ENCODE results near the gene PLCH1. TPM values are rescaled to one million over a fixed set of nuclear protein-coding genes. Genes with fewer than 3 reads are reported as not detected.
A peak's percentile ranks its signal among the peaks of the same experiment; 100 is the strongest.

The PLCH1 gene
- total RNA-seq, 1 donor from 2014 or later = 32.0 TPM

DNA sequence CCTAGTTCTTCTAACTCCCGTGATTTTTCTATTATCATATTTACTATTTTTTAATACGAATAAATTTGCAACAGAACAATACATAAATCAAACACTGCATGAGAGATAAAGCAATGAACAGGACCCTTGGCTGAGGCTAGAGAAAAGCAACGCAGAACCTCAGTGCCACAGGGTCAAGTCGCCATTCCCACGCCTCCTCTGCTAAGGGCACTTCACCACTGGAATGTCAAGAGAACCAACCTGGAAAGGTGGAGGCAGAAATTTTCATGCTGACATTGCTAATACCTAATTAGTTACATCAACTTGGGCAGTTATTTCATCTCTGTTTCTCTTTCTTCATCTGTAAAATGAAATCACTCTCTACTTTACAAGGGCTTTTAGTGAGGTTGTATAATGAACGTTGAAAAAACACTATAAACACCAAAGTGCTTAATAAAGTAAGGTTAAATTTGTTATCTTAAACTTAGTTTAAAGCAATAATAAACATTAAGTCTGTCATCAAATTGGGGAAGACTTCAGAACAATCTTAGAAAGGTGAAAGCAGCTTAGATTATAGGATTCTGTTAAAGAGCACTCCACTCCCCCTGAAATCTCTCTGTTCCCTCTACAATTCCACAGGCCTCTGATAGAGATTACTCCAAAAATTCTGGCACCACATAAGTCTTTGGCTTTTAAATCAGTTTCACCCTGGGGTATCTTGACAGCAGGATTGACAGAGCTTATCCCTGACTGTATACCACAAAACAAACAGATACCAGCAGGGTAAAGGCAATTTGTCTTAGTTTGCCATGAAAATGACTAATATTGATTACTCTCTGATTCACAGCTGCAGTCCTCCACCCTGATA is 41.9 kb downstream of the PLCH1 start:
- no peaks in the 10 kb centered on the region for H3K9me3 Mint-ChIP-seq
- peaks cover 8% of the 10 kb centered on the region for H4K20me1 ChIP-seq (ENCODE audit: low read depth)
- no peak overlapping the region for H3K4me2 ChIP-seq
- no peak overlapping the region for H3K9ac ChIP-seq
- no peaks in the 10 kb centered on the region for H3K27me3 Mint-ChIP-seq (ENCODE audit: insufficient read depth, low read depth)
- no peak overlapping the region for H3K27ac Mint-ChIP-seq
- H3K79me2 ChIP-seq (ENCODE audit: low read depth) = peaks cover 10% of the 10 kb centered on the region
- H3K4me1 ChIP-seq = peaks cover 18% of the 10 kb centered on the region
- peaks cover 14% of the 10 kb centered on the region for H3K36me3 Mint-ChIP-seq
- no peak overlapping the region for H3K4me3 Mint-ChIP-seq
- H2AFZ ChIP-seq (replicated peaks) = no peak overlapping the region
- H3K27me3 ChIP-seq = no peaks in the 10 kb centered on the region
- peaks cover 41% of the 10 kb centered on the region for H3K4me1 Mint-ChIP-seq
- no peak for DNase-seq (ENCODE audit: low spot score)
- no peaks in the 10 kb centered on the region for H3K36me3 ChIP-seq
- no peak overlapping the region for H3K27ac ChIP-seq
- TF ChIP-seq, protein P1, sequence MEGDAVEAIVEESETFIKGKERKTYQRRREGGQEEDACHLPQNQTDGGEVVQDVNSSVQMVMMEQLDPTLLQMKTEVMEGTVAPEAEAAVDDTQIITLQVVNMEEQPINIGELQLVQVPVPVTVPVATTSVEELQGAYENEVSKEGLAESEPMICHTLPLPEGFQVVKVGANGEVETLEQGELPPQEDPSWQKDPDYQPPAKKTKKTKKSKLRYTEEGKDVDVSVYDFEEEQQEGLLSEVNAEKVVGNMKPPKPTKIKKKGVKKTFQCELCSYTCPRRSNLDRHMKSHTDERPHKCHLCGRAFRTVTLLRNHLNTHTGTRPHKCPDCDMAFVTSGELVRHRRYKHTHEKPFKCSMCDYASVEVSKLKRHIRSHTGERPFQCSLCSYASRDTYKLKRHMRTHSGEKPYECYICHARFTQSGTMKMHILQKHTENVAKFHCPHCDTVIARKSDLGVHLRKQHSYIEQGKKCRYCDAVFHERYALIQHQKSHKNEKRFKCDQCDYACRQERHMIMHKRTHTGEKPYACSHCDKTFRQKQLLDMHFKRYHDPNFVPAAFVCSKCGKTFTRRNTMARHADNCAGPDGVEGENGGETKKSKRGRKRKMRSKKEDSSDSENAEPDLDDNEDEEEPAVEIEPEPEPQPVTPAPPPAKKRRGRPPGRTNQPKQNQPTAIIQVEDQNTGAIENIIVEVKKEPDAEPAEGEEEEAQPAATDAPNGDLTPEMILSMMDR (IDR thresholded peaks at IDR 0.05) = no peak
- TF ChIP-seq EZH2 (IDR thresholded peaks at IDR 0.05) (no peak), EZH2phosphoT487 (IDR thresholded peaks at IDR 0.05) (no peak)
- peaks cover 16% of the 10 kb centered on the region for H3F3A ChIP-seq (ENCODE audit: low read depth)
- H3K4me3 ChIP-seq = no peak overlapping the region
- no peaks in the 10 kb centered on the region for H3K9me3 ChIP-seq (ENCODE audit: low read depth)

DNA sequence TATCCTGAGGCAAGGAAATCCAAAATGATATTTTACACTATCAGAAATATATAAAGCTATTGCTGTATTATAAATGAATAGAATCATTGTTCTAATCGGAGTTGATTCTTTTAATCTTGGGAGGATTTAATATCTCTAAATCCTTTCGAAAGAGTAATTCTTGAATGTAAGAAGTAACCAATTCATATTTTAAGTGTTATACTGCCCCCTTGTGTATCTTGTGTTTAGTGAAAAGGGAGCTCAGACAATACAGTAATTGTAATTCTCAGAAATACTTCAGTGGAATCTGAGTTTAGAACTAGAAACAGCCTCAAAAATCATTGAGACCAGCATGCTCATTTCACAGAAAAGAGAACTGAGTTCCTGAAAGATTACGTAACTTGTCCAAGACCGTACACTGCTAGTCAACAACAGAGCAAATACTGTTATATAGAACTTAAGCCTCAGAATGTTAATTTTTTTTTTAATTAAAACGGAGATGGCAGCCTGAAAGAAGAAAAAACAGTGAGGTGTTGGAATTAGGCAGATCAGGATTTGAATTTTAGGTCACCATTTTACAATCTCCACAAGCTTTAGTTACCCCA is 42.9 kb downstream of the PLCH1 start:
- Histone ChIP-seq H4K20me1 (ENCODE audit: low read depth) (peaks cover 8% of the 10 kb centered on the region), H3K27ac (no peak overlapping the region), H3F3A (ENCODE audit: low read depth) (peaks cover 16% of the 10 kb centered on the region), H3K36me3 (no peaks in the 10 kb centered on the region), H3K79me2 (ENCODE audit: low read depth) (peaks cover 10% of the 10 kb centered on the region), H2AFZ (replicated peaks) (no peak overlapping the region), H3K9ac (no peak overlapping the region), H3K27me3 (no peaks in the 10 kb centered on the region), H3K4me1 (peaks cover 18% of the 10 kb centered on the region), H3K4me3 (no peak overlapping the region), H3K9me3 (ENCODE audit: low read depth) (no peaks in the 10 kb centered on the region), H3K4me2 (no peak overlapping the region)
- Mint-ChIP-seq H3K36me3 (peaks cover 20% of the 10 kb centered on the region), H3K9me3 (no peaks in the 10 kb centered on the region), H3K27ac (no peak overlapping the region), H3K4me1 (peaks cover 47% of the 10 kb centered on the region), H3K4me3 (no peak overlapping the region), H3K27me3 (ENCODE audit: insufficient read depth, low read depth) (no peaks in the 10 kb centered on the region)
- peak; percentile 82 for DNase-seq (ENCODE audit: low spot score)
- TF ChIP-seq, protein P1 (IDR thresholded peaks at IDR 0.05) = peak; percentile 89
- TF ChIP-seq EZH2 (IDR thresholded peaks at IDR 0.05) = no peak

DNA sequence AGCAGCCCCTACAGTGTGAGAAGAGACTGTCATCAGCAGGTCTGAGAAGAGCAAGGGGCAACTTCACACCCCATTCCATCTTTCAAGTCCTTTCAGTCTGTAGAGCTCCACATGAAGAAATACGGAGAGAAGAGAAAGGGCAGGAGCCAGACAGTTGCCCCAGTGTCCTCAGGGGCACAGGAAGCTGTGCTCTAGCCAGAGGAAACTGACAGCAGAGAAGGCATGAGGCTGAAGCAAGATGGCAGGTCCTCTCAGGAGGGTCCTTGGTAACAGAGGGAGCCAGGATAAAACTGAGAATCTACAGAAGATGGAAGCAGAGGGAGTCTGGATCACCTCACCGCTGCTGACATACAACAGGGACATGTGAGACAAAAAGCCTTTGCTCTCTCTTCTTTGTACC is 47.3 kb downstream of the PLCH1 start:
- no peak overlapping the region for H3K4me2 ChIP-seq
- H3K4me1 Mint-ChIP-seq = peaks cover 14% of the 10 kb centered on the region
- peaks cover 9% of the 10 kb centered on the region for H3K79me2 ChIP-seq (ENCODE audit: low read depth)
- no peaks in the 10 kb centered on the region for H4K20me1 ChIP-seq (ENCODE audit: low read depth)
- peaks cover 34% of the 10 kb centered on the region for H3K36me3 Mint-ChIP-seq
- no peaks in the 10 kb centered on the region for H3K27me3 ChIP-seq
- H3K4me1 ChIP-seq = no peaks in the 10 kb centered on the region
- H3K9ac ChIP-seq = no peak overlapping the region
- H3F3A ChIP-seq (ENCODE audit: low read depth) = no peaks in the 10 kb centered on the region
- no peaks in the 10 kb centered on the region for H3K9me3 ChIP-seq (ENCODE audit: low read depth)
- H3K27ac ChIP-seq = no peak overlapping the region
- peaks cover 7% of the 10 kb centered on the region for H3K36me3 ChIP-seq
- no peak overlapping the region for H2AFZ ChIP-seq (replicated peaks)
- H3K4me3 Mint-ChIP-seq = no peak overlapping the region
- peaks cover 2% of the 10 kb centered on the region for H3K9me3 Mint-ChIP-seq
- H3K4me3 ChIP-seq = no peak overlapping the region
- no peak for DNase-seq (ENCODE audit: low spot score)
- TF ChIP-seq EZH2 (IDR thresholded peaks at IDR 0.05) (no peak), EZH2phosphoT487 (IDR thresholded peaks at IDR 0.05) (no peak)
- TF ChIP-seq, protein P1 (IDR thresholded peaks at IDR 0.05) = no peak
- H3K27ac Mint-ChIP-seq = no peak overlapping the region
- H3K27me3 Mint-ChIP-seq (ENCODE audit: insufficient read depth, low read depth) = no peaks in the 10 kb centered on the region

All from neural progenitor cell (in vitro differentiated cells).